H9 (cell line): Measurements from ENCODE around the gene MAP3K5. TPM values are rescaled to one million over a fixed set of nuclear protein-coding genes. Genes with fewer than 3 reads are reported as not detected.

ENCODE experiments used
- DNase-seq: peaks from one replicate; pipeline ENCODE4 v3.0.0-alpha.2; 2017
- H2AFZ ChIP-seq: one replicate; pipeline ENCODE4 v1.6.1; 2013; ENCODE audit warnings: mild to moderate bottlenecking, low read length, control low read depth, moderate library complexity
- H2AK5ac ChIP-seq: 2 replicates; pipeline ENCODE4 v1.6.1; 2013; ENCODE audit warnings: low read length, control low read depth, mixed read lengths; ENCODE audit not compliant: insufficient read length
- H2BK120ac ChIP-seq: one replicate; pipeline ENCODE4 v1.6.1; 2013; ENCODE audit warnings: low read depth, mild to moderate bottlenecking, low read length, control low read depth, inconsistent platforms; ENCODE audit not compliant: poor library complexity, severe bottlenecking
- H2BK12ac ChIP-seq: 2 replicates; pipeline ENCODE4 v1.6.1; 2013; ENCODE audit warnings: low read length, control low read depth, mixed read lengths, low read depth; ENCODE audit not compliant: insufficient read length
- H2BK15ac ChIP-seq: 2 replicates; pipeline ENCODE4 v1.6.1; 2013; ENCODE audit warnings: low read depth, low read length, control low read depth
- H2BK20ac ChIP-seq: one replicate; pipeline ENCODE4 v1.6.1; 2013; ENCODE audit warnings: low read depth, mild to moderate bottlenecking, low read length, control low read depth, inconsistent platforms; ENCODE audit not compliant: poor library complexity, severe bottlenecking
- H2BK5ac ChIP-seq: 2 replicates; pipeline ENCODE4 v1.6.1; 2013; ENCODE audit warnings: low read length, control low read depth, mixed read lengths; ENCODE audit not compliant: insufficient read length
- H3K14ac ChIP-seq: 2 replicates; pipeline ENCODE4 v1.6.1; 2013; ENCODE audit warnings: low read length, control low read depth; ENCODE audit not compliant: insufficient read depth
- H3K18ac ChIP-seq: 2 replicates; pipeline ENCODE4 v1.6.1; 2013; ENCODE audit warnings: low read depth, mild to moderate bottlenecking, mixed read lengths, low read length, control low read depth; ENCODE audit not compliant: insufficient read length
- H3K23ac ChIP-seq: 2 replicates; pipeline ENCODE4 v1.6.1; 2013; ENCODE audit warnings: low read length, control low read depth, mixed read lengths, low read depth; ENCODE audit not compliant: insufficient read length
- H3K23me2 ChIP-seq: 2 replicates; pipeline ENCODE4 v1.6.1; 2013; ENCODE audit warnings: low read depth, mild to moderate bottlenecking, mixed read lengths, low read length, control low read depth; ENCODE audit not compliant: insufficient read length, poor library complexity, severe bottlenecking
- H3K27ac ChIP-seq: 2 replicates; pipeline ENCODE4 v1.5.1; 2013; ENCODE audit warnings: low read length, control low read depth, mixed read lengths, low read depth; ENCODE audit not compliant: insufficient read length
- H3K27me3 ChIP-seq: 2 replicates; pipeline ENCODE4 v1.6.1; 2013; ENCODE audit warnings: low read length, control low read depth, inconsistent platforms; ENCODE audit not compliant: insufficient read depth
- H3K4ac ChIP-seq: 2 replicates; pipeline ENCODE4 v1.6.1; 2013; ENCODE audit warnings: low read depth, mild to moderate bottlenecking, control low read depth, inconsistent platforms, low read length, moderate library complexity
- H3K4me1 ChIP-seq: 2 replicates; pipeline ENCODE4 v1.6.1; 2013; ENCODE audit warnings: low read length, control low read depth, inconsistent platforms; ENCODE audit not compliant: insufficient read depth
- H3K4me2 ChIP-seq: 2 replicates; pipeline ENCODE4 v1.6.1; 2013; ENCODE audit warnings: low read length, control low read depth, mixed read lengths; ENCODE audit not compliant: insufficient read length, insufficient read depth
- H3K56ac ChIP-seq: 2 replicates; pipeline ENCODE4 v1.6.1; 2013; ENCODE audit warnings: low read depth, mild to moderate bottlenecking, mixed read lengths, low read length, control low read depth; ENCODE audit not compliant: insufficient read length
- H3K79me1 ChIP-seq: 2 replicates; pipeline ENCODE4 v1.6.1; 2013; ENCODE audit warnings: low read depth, mild to moderate bottlenecking, moderate library complexity, low read length, control low read depth, inconsistent platforms; ENCODE audit not compliant: insufficient read depth, poor library complexity, severe bottlenecking
- H3K79me2 ChIP-seq: 2 replicates; pipeline ENCODE4 v1.6.1; 2013; ENCODE audit warnings: low read length, control low read depth, inconsistent platforms; ENCODE audit not compliant: insufficient read depth
- H3K9ac ChIP-seq: 2 replicates; pipeline ENCODE4 v1.6.1; 2013; ENCODE audit warnings: low read length, control low read depth, mixed read lengths; ENCODE audit not compliant: insufficient read length; ENCODE audit errors: extremely low read depth
- H3K9me3 ChIP-seq: one replicate; pipeline ENCODE4 v1.6.1; 2013; ENCODE audit warnings: low read depth, low read length, inconsistent platforms; ENCODE audit not compliant: control insufficient read depth
- H3T11ph ChIP-seq: one replicate; pipeline ENCODE4 v1.6.1; 2013; ENCODE audit warnings: mild to moderate bottlenecking, low read length, control low read depth, inconsistent platforms
- H4K20me1 ChIP-seq: one replicate; pipeline ENCODE4 v1.6.1; 2013; ENCODE audit not compliant: control insufficient read depth, insufficient read length, insufficient read depth
- H4K5ac ChIP-seq: 2 replicates; pipeline ENCODE4 v1.6.1; 2013; ENCODE audit warnings: low read depth, mild to moderate bottlenecking, mixed read lengths, low read length, control low read depth; ENCODE audit not compliant: insufficient read length
- H4K8ac ChIP-seq: replicated peaks from 2 replicates; pipeline ENCODE4 v1.6.1; 2013; ENCODE audit warnings: low read length, control low read depth, mixed read lengths, low read depth; ENCODE audit not compliant: insufficient read length
- H4K91ac ChIP-seq: 2 replicates; pipeline ENCODE4 v1.6.1; 2013; ENCODE audit warnings: low read depth, mild to moderate bottlenecking, moderate library complexity, mixed read lengths, low read length, control low read depth; ENCODE audit not compliant: insufficient read length
- H3K27ac Mint-ChIP-seq, 3 experiments: 2 replicates in 2 of 3; 3 replicates in 1 of 3; pipeline ENCODE4 v1.8.0; 2020 to 2021; ENCODE audit warnings: mixed read lengths in 3 of 3, mild to moderate bottlenecking in 1 of 3, moderate library complexity in 1 of 3
- H3K27me3 Mint-ChIP-seq: 2 replicates; pipeline ENCODE4 v1.8.0; 2021; ENCODE audit warnings: low read depth, mild to moderate bottlenecking, moderate library complexity, mixed read lengths
- H3K36me3 Mint-ChIP-seq, 3 experiments: 2 replicates in 2 of 3; 3 replicates in 1 of 3; pipeline ENCODE4 v1.8.0; 2020 to 2021; ENCODE audit warnings: low read depth in 3 of 3, mixed read lengths in 3 of 3; ENCODE audit not compliant: insufficient read depth in 1 of 3
- H3K4me1 Mint-ChIP-seq, 2 experiments: 2 replicates each; pipeline ENCODE4 v1.8.0; 2020; ENCODE audit warnings: mixed read lengths in 2 of 2
- H3K4me3 Mint-ChIP-seq, 2 experiments: 2 replicates in 1 of 2; 3 replicates in 1 of 2; pipeline ENCODE4 v1.8.0; 2020 to 2021; ENCODE audit warnings: mild to moderate bottlenecking in 2 of 2, mixed read lengths in 2 of 2, moderate library complexity in 1 of 2
- H3K9me3 Mint-ChIP-seq, 2 experiments: 2 replicates in 1 of 2; 3 replicates in 1 of 2; pipeline ENCODE4 v1.8.0; 2020; ENCODE audit warnings: mild to moderate bottlenecking in 2 of 2, mixed read lengths in 2 of 2, moderate library complexity in 1 of 2
- CTCF ChIP-seq: fragments of 200-600 bp; sonication (generic); conservative IDR thresholded peaks from 3 replicates; pipeline ENCODE4 v1.8.0; 2021; ENCODE audit warnings: antibody characterized with exemption, mild to moderate bottlenecking
- WGBS: extraction: QIAGEN DNeasy Blood & Tissue Kit; methylation state at CpG from one replicate; pipeline ENCODE4 v1.1.7; 2013; ENCODE audit warnings: missing lambda C conversion rate, low lambda C conversion rate, mixed read lengths; ENCODE audit not compliant: insufficient read length; ENCODE audit errors: extremely low coverage; 5-methylcytosine and 5-hydroxymethylcytosine counted together
- total RNA-seq: library from RNA; stranded (reverse); gene quantifications from 2 replicates; pipeline ENCODE4 v1.2.1, GENCODE V29; 2021

Gene MAP3K5
- total RNA-seq, 1 experiment from 2014 or later = 1.6 TPM

- Histone ChIP-seq H3K23ac (no peak overlapping the region), H2BK15ac (no peak overlapping the region), H3K9ac (no peak overlapping the region), H3K79me2 (no peaks in the 10 kb centered on the region), H3K14ac (no peak overlapping the region), H3K18ac (no peak overlapping the region), H2BK12ac (no peak overlapping the region), H3K23me2 (no peaks in the 10 kb centered on the region), H3K27ac (no peak overlapping the region), H3K4me1 (peaks cover 10% of the 10 kb centered on the region; the same call in 1 of the 2 replicates), H3K27me3 (no peaks in the 10 kb centered on the region), H3K4ac (no peak overlapping the region), H3K56ac (no peak overlapping the region), H3K79me1 (no peaks in the 10 kb centered on the region), H4K5ac (no peak overlapping the region), H2BK5ac (no peak overlapping the region), H2AFZ (no peak overlapping the region), H4K20me1 (no peaks in the 10 kb centered on the region), H2AK5ac (no peak overlapping the region), H3K9me3 (no peaks in the 10 kb centered on the region), H4K8ac (no peak overlapping the region), H2BK120ac (no peak overlapping the region), H3T11ph (no peak overlapping the region), H4K91ac (no peak overlapping the region), H2BK20ac (no peak overlapping the region), H3K4me2 (no peak overlapping the region)
- Mint-ChIP-seq H3K4me3 (no peak overlapping the region), H3K36me3 (no peaks in the 10 kb centered on the region), H3K4me1 (peaks cover 9 to 12% of the 10 kb centered on the region in 2 experiments; a peak in 3 of 4 replicates), H3K27ac (no peak overlapping the region), H3K27me3 (no peaks in the 10 kb centered on the region), H3K9me3 (no peaks in the 10 kb centered on the region; a peak in 1 of 5 replicates)
- DNase-seq = no peak
- no CpG with 5 or more reads among the region's 3 CpGs for WGBS
- TF ChIP-seq CTCF = no peak
Observed at GRCh38 chr6:136641166-136641565, 151.1 kb downstream of the MAP3K5 start.
